Activated CD4-positive, alpha-beta T cell treated with anti-CD3 and anti-CD28 coated beads, Interleukin-2, Interleukin-6, amounts not matched to agents 100 ng/mL and 50 ng/mL, durations not matched to agents 16 hours and 8 hours (primary cell): Measurements from ENCODE around the gene MRPL4.

Source experiments
- DNase-seq: peaks from one replicate; pipeline ENCODE4 v3.0.0-alpha.2; 2020

MRPL4 gene

DNA sequence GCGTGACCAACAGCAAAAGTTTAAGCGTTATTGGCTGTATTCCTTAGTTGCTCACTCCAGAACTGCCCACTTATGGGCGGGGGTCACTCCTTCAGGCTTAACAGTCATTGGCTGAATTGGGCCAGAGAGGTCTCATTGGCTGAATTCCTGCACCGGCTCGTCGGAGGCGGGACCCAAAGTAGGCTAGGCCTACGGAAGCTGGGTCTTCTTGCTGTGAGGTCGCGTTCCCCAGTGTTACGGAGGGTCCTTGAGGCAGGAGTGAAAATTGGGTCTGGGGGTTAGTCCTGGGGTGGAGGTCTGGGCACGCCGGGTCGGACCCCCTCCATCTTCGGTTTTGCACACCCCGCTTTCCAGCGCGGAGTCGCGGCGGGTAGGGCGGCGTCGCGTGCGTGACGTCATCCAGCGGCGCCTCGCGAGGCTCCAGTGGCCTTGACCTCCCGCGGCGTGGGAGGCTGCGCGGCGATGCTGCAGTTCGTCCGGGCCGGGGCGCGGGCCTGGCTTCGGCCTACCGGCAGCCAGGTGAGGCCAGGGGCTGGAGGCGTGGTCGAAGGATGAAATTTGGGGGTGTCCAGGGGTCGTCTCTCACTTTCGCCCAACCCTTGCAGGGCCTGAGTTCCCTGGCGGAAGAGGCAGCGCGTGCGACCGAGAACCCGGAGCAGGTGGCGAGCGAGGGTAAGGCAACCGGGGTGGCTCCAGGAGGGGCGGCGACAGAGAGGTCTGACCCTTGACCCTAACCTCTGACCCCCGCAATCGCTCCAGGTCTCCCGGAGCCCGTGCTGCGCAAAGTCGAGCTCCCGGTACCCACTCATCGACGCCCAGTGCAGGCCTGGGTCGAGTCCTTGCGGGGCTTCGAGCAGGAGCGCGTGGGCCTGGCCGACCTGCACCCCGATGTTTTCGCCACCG lies at the start of gene MRPL4:
Gene MRPL4, plus strand, starts transcription at position 423 of the 903 bp plus-strand sequence. Its CDS starts 40 bp downstream, at position 463.
- DNase-seq, result peak; percentile 98

DNA sequence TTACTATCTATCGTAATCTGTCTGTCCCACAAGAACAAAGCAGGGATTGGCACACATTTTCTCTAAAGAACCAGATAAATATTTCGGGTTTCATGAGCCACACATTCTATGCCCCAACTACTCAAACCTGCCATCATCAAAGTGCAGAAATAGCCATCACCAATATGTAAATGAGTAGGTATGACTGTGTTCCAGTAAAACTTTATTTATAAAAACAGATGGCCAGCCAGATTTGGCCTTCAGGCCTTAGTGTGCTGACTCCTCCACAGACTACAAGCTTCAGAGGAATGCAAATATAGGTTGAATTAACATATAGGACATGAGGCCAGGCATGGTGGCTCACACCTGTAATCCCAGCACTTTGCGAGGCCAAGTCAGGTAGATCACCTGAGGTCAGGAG lies 48.3 kb upstream of the MRPL4 start:
- no peak for DNase-seq

DNA sequence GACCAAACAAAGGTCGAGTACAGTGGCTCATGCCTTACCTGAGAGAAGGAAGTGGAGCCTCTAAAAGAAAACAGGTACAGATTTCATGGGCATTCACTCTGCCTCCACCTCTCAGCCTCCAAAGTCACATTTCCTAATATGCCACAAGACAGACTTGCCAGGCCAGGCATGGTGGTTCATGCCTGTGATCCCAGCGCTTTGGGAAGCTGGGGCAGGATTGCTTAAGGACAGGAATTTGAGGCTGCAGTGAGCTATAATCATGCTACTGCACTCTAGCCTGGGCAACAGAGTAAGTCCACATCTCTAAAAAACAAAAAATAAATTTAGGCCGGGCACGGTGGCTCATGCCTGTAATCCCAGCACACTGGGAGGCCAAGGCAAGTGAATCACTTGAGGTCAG lies 46.4 kb upstream of the MRPL4 start:
- no peak for DNase-seq

- no peak for DNase-seq
Measured at GRCh38 chr19:10206226-10206885, 45.7 kb upstream of the MRPL4 start.

DNA sequence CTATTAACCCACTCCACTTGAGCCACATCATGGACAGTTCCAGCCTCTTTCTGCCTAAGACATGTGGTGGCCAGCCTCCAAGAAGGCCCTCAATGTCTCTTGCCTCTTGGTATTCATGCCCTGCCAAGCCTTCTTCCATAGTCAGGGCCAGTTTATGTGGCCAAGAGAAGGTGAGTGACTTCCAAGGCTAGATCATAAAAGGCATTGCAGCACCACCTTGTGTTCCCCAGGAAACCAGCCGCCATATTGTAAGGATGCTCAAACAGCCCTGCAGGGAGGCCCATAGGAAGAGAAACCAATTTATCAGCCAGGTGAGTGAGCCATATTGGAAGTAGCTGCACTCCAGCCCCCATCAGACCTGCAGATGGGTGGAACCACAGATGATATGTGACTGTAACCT lies 45.0 kb upstream of the MRPL4 start:
- DNase-seq, result no peak

- DNase-seq, result no peak
Measured at GRCh38 chr19:10209315-10209714, 42.7 kb upstream of the MRPL4 start.

GRCh38 chr19:10211061-10211460 lies 41.0 kb upstream of the MRPL4 start:
- no peak for DNase-seq

DNA sequence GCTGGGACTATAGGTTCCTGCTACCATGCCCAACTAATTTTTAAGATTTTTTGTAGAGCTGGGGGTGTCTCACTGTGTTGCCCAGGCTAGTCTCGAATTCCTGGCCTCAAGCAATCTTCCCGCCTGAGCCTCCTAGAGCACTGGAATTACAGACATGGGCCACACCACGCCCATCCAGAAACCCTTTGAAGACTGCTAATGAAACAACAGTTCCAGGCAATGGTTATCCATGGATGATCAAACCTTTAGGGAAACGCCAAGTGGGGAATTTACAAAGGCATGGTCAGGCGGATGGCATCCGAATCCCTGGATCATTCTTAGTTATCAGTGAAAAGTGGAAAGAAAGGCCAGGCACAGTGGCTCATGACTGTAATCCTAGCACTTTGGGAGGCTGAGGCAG lies 40.3 kb upstream of the MRPL4 start:
- no peak for DNase-seq

DNA sequence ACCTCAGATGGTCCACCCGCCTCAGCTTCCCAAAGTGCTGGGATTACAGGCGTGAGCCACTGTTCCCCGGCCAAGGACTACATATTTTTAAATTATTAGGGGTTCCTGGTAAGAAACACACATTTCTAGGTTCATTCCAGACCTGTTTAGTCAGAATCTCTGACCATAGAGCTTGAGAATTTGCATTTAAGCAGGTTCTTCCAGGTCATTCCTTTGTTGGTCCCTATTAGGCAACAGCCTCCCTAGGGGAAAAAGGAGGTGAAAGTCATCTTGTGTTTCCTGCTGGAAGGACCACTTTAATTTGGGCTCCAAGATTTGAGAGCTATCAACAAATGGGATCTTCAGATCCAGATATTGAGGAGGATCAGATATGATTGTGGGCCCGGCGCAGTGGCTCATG lies 37.2 kb upstream of the MRPL4 start:
- DNase-seq, result no peak

DNA sequence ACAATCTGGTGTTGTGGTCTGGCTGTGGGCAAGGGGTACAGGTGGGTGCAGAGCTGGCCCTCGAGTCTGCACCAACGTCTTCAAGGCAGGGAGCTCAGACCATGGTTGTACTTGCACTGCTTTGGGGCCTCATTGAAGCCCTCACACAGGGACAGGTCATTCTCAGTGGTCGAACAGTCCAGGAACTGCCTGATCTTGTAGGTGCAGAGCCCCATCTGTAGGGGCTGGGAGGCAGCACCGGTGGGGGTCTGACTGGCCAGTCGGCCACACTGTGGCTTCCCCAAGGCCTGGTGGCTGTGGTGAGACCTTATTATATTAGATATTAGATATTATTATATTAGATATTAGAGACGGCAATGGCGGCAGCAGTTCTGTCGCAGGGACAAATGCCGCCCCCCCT lies 34.9 kb upstream of the MRPL4 start:
- DNase-seq, result no peak

GRCh38 chr19:10219678-10220077 lies 32.3 kb upstream of the MRPL4 start:
- peak; percentile 60 for DNase-seq

DNA sequence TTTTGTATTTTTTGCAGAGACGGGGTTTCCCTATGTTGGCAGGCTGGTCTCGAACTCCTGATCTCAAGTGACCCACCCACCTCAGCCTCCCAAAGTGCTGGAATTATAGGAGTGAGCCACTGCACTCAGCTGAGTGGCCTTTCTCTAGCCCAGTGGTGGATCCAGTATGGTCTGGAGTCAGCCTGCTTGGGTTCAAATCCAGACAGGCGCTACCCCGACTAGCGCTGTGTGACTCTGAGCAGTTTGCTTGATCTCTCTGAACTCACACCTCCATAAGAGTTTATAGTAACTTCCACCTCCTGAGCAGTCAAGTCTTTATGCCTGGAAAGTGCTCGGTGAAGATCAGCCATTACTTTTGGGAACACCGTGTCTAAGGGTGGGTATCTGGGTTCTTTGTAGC lies 31.3 kb upstream of the MRPL4 start:
- DNase-seq, result no peak

DNA sequence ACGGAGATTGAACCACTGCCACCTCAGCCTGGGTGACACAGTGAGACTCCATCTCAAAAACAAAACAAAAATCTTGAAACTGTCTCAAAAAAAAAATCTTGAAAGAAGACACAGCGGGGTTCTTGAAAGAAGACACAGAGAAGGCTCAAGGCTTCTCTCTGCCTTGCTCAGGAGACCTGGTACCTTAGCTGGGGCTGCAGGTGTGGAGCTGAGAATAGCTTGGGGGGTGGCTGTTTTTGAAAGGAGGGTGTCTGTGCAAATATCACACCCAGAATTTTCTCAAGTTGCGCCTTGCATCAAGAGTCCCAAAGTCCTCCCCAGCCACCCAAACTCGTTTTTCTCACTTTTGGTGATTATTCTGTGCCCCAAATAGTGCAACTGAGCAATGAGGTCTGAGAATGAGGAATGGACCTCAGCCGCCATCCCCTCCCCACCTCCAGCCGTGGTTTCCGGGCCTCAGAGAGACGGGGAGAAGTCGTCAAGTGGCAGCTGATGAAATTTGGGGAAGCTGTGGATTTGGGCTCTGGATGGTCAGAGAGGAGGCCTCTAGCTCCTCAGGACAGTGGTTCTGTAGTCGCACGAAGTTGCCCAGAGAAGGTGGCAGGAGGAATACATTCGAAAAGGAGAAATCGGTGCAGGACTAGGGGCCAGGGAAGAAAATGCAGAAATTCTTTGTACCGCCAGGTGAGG lies 29.7 kb upstream of the MRPL4 start:
- no peak for DNase-seq

DNA sequence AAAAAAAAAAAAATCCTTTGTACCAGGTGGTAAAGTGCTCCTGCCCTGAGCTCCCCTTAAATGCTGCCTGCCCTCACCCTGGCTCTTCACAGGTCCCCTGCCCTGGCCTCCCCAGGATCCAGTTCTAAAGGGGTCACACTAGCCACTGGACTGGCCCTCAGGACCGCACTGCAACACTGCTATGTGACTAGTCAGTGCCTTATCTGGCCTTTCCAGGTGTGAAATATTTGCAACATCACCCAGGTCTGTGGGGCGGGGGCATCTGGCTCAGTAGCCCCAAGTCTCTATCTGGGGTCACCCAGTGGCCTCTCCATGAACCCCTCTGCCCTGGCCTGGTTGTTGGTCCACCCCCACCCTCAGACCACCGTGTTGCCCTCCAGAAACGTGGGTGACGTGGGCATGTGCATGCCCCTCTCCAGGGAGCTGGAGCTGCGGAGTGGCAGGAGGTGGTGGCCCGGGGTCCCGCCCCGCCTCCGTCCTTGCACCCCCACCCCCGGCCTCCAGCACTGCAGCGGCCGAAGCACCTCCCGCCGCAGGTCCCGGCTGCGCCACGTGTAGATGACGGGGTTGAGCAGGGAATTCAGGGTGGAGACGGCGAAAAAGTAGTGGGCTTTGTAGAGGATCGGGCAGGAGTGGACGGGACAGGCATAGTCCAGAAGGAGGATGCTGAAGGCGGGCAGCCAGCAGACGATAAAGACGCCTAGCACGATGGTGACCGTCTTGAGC lies 28.4 kb upstream of the MRPL4 start:
- no peak for DNase-seq

DNA sequence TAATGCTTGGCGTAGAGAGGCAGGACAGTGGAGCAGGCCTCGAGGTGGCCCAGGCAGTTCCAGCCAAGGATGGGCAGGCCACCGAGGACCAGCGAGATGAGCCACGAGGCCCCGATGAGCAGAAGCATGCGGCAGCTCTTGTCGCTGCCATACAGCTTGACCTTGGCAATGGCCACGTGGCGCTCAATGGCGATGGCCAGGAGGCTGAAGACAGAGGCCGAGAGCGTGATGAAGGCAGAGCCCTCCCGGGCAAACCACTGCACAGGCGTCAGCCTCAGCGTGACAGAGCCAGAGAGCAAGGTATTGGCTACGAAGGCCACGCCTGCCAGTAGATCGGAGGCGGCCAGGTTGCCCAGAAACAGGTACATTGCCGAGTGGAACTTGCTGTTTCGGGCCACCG lies 27.7 kb upstream of the MRPL4 start:
- no peak for DNase-seq

GRCh38 chr19:10226021-10226375 lies 26.0 kb upstream of the MRPL4 start:
- DNase-seq, result no peak

GRCh38 chr19:10226376-10227025 lies 25.5 kb upstream of the MRPL4 start:
- DNase-seq, result no peak

- DNase-seq, result no peak
Measured at GRCh38 chr19:10227026-10227971, 24.7 kb upstream of the MRPL4 start.

DNA sequence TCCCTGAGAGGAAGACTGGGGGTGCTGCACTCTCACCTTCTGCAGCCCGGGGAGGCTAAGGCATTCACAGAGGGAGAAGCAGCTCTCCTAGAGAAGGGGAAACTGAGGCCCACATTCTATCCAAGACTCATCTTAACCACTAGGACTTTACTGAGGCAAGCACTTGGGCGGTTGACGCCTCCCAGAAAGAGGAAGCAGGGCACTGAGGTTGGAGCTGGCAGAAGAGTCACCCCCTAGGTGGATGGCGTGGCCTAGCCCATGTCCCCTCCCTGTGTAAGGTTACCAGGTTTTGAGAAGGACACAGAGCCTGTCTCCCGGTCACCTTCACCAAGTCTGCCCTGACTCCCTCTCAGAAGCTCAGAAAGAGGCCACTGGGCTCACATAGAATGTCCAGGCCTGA lies 23.6 kb upstream of the MRPL4 start:
- no peak for DNase-seq

DNA sequence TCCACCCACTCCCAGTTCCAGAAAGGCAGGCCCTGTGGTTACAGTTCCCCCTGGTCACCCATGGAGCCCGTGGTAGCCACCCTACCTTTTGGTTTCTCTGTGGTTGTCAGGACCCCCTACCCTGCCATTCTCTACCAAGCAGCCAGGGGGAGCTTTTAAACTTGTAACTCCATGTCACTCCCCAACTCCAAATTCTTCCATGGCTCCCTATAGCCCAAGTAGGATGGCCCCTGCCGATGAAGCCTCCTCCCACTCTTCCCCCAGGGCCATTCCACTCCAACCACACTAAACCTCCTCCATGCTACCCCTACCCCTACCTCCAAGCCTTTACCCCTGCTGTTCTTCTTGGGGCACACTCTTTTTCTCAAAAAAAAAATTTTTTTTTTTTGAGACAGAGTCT lies 23.1 kb upstream of the MRPL4 start:
- peak; percentile 54 for DNase-seq

- DNase-seq, result peak; percentile 34
Measured at GRCh38 chr19:10230173-10230860, 21.7 kb upstream of the MRPL4 start.
